Sigmoid colon (tissue), 4 donors: ENCODE data around the gene ACTA2.

ENCODE experiments used
- CTCF ChIP-seq, 4 experiments: fragments of 450-650 bp in 3 of 4; fragments of 200-600 bp in 1 of 4; IDR thresholded peaks; one replicate each; pipeline ENCODE4 v1.5.1; 2016 to 2019; ENCODE audit warnings: antibody characterized with exemption in 4 of 4, mild to moderate bottlenecking in 3 of 4, moderate library complexity in 2 of 4
- POLR2A ChIP-seq, 2 donors: fragments of 450-650 bp; IDR thresholded peaks; one replicate each; pipeline ENCODE4 v1.6.1; 2016; ENCODE audit warnings: antibody characterized with exemption in 2 of 2, mild to moderate bottlenecking in 2 of 2, moderate library complexity in 2 of 2
- POLR2AphosphoS5 ChIP-seq, 4 donors: sonication (generic); formaldehyde crosslinking; IDR thresholded peaks; one replicate each; pipeline ENCODE4 v1.6.1; 2017; ENCODE audit warnings: antibody characterized with exemption in 4 of 4

GRCh38 chr10:88888810-88889445 is 63.6 kb downstream of the ACTA2 start:
- TF ChIP-seq CTCF (IDR thresholded peaks at IDR 0.05) (no peak), POLR2AphosphoS5 (IDR thresholded peaks at IDR 0.05) (no peak), POLR2A (IDR thresholded peaks at IDR 0.05) (no peak)
